DMS79 treated with DMSO at 0.1 percent for 48 hours (cell line): ENCODE results near the gene AQP2.
"Not testable (repeated sequence)": the region's sequence is repeated elsewhere in the genome, so short reads cannot be mapped to it uniquely, and the experiment has no call there.

Source experiments
- DNase-seq: peaks from one replicate; lab custom pipeline; 2025; lab: John Stamatoyannopoulos, UW

AQP2 gene

DNA sequence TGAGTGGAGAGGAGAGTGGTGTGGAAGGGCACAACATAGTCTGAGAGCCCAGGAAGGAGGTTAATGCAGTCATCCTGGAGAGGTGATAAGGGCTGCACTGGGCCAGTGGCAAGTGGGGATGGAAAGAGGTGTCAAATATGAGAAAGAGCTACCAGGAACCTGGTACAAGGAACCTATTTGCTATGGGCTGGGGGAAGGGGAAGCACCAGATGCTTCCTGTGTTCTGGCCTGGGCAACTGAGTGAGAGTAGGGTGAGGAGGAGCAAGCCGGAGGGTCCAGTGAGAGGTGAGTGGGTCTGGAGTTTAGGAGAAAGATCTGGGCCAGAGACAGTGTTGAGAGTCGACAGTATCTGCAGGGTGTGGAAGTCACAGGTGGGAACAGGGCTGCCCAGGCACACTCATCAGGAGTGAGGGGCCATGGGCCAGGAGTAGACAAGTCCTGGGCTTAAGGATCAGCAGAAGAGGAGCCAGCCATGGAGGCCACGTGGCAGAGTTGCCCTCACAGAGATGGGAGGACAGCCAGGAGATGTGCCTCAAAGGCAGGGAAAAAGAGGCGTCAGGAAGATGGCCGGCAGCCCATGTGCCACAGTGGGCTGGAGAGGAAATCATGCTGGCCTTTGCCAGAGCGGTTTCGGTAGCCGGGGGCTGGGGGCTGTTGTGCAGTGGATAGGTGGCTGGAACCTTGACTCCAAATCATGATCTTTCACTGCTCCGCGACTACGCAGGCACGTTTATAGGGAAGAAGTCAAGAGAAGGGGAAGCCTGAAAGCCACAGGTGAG, 19.3 kb downstream of the AQP2 start:
- DNase-seq = no peak

DNA sequence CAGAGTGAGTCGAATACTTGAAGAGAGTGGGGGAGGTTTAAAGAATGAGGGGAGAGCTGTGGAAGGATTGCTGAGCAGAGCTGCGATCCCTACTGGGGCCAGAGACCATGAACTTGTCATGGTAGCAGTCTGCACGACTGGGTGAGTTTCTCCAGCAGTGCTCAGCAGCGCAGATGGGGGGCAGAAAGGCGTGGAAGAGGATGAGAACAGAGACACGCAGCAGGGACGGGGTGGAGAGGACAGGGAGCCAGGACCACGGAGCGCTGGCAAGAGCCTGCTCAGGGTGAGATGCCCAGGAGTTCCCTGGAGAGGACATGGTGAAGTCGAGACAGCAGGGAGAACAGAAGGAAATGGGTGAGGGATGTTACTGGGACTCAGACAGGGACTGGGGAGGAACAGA, 20.1 kb downstream of the AQP2 start:
- no peak for DNase-seq

DNA sequence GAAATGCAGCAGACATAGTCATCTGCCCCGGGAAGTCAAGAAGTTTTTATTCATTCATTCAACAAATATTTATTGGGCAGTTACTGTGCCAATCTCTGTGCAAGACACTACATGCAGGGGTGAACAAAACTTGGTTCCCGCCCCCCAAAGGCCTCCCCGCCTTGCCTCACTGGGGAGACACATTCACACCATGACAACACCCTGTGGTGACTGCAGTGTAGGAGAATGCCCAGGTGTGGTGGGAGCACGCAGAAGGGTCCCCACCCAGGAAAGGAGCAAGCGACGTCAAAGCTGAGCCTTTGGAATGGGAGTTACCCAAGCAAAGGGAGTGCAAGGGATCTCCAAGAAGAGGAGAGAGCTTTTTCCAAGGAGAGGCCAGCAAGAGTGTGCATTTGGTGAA, 20.6 kb downstream of the AQP2 start:
- DNase-seq = no peak

DNA sequence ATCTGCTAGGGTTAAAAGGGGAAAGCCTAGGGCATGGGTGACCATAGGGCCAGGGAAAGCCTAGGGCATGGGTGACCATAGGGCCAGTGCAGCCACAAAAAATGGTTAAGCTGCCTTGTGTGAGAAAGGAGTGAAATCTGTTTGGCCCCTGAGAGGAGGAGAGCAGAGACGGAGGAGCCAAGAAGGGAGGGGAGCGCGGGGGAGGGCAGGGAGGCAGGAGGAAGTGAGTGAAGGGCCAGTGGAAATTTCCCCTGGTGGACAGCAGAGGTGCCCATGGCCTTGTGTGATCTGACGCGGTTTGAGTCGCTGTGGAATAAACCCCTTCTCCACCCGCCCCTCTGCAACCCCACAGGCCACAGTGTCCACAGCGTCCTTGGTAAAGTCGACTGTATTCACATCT, 21.6 kb downstream of the AQP2 start:
- no peak for DNase-seq

DNA sequence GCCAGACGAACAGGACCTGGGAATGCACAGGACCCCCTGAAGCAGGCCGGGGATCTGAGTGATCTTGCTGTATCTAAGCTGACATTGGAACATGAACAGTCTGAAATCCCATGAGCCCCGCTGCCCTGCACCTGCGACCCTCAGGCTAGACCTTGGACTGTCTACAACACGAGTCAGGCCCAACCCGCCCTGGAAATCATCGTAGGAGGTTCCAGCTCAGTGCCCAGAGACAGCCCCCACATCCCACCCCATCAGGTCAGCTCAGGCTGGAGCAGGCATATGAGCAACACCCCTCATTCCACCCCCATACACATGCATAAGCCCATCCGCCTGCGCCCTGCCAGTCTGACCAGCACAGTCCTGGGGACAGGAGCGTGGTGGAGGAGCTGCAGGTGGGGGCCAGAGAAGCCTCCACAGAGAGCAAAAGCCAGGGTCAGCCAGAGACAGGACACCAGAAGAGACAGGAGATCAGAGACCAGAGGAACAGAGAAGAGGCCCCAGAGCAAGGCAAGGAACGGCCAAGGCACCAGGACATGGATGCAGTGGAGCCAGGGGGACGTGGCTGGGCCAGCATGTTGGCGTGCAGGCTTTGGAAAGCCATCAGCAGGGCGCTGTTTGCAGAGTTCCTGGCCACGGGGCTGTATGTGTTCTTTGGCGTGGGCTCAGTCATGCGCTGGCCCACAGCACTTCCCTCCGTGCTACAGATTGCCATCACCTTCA, 22.3 kb downstream of the AQP2 start, which contains the start of gene AQP6:
TSS of gene AQP6 (plus strand) at position 307 of the 720 bp plus-strand sequence. CDS start at position 534, 227 bp downstream.
- DNase-seq = no peak

DNA sequence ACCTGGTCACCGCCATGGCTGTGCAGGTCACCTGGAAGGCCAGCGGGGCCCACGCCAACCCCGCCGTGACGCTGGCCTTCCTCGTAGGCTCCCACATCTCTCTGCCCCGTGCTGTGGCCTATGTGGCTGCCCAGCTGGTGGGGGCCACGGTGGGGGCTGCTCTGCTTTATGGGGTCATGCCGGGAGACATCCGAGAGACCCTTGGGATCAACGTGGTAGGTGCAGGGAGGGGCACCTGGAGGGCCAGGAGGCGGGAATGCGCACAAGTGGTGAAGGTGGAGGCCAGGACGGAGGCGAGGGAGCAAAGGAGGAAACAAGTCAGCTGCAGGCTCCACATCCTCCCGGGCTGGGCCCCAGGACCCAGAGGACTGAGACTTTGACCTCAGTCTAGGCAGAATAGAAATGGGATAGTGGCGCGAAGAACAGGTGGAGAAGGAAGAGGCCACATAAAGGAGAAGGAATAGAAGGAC, 22.9 kb downstream of the AQP2 start:
- no peak for DNase-seq

DNA sequence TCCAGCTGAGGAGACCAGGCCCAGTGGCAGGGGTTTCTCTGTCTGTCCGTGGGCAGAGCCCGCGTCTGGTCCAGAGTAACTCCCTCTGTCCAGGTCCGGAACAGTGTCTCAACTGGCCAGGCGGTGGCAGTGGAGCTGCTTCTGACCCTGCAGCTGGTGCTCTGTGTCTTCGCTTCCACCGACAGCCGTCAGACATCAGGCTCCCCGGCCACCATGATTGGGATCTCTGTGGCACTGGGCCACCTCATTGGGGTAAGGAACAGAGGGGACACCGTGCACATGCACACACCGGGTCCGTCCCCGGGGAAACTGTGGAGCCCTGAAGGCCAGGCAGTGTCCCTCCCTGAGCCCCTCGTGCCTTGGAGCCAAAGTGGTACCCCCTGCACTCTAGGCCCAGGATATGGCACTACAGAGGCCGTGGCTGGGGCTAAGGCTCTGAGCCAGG, 23.7 kb downstream of the AQP2 start:
- DNase-seq = no peak

DNA sequence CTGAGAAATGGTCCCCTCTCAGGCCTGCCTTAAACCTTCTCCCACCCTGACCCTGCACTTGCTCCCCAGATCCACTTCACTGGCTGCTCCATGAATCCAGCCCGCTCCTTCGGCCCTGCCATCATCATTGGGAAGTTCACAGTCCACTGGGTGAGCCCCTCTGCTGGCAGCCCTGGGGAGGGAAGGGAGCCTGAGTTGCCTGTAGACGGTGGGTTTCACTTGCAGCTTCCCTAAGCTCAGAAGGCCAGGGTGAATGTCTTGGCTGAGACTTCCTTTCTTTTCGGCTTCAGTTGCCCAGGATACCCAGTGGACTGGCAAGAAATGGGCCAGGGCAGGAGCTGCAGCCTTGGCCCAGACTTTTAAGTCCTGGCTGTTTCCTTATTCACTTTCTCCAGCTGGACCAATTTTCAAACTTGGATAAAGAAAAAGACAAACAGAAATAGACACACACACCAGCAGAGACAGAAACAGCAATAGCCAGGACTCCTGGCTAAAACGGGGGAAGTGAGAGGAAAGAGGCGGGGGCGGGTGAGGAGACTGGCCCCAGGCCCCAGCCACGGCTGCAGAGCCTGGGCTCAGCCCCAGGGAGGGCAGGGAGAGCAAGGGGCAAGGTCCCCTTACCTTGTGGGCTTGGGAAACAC, 24.3 kb downstream of the AQP2 start:
- DNase-seq = no peak

DNA sequence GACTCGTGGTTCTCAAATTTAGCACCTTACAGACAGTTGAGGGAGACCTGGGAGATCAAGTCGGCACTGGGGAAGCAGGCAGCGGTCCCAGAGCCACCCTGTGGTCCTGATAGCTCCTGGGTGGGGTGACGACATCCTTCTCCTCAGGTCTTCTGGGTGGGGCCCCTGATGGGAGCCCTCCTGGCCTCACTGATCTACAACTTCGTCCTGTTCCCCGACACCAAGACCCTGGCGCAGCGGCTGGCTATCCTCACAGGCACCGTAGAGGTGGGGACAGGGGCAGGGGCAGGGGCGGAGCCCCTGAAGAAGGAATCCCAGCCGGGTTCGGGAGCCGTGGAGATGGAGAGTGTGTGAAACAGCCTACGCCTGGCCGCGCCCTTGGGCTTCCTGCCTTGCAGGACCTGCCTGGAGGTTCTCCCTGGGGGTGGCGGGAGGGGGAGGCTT, 24.8 kb downstream of the AQP2 start:
- no peak for DNase-seq

DNA sequence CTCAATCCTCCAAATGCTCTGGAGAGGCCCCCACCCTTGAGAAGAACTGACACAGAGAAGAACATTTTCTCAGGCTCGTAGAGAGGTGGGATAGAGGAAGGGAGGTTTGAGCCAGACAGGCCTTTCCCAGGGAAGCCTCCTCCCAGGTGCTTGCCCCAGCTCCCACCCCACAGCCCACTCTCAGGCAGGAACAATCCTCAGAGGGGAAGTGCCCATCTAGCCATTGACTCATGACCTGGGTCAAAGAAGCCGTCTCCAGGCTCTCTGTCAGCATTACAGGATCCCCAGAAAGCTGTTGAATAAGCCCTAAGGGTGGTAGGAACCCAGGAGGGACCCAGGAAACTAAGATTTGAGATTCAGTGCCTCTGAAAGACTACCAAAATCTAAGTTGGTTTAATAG, 26.0 kb downstream of the AQP2 start:
- no peak for DNase-seq

DNA sequence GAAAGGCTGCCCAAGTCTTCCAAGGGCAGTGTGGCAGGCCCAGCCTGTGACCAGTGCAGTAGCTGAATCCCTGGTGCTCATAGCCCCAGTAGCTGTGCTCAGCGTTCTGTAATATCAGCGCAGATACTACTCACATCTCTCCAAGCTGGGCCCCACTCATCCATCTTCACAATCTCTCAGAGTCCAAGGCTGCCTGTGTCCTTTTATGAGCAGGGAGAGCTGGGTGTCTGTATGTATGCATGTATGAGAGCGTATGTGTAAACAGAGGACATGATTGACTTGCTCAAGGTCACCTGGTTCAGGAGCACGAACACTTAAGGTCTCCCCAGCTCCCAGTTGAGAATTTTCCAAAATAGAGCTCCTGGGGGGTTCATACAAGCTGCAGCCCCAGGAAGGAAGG, 27.6 kb downstream of the AQP2 start:
- no peak for DNase-seq

DNA sequence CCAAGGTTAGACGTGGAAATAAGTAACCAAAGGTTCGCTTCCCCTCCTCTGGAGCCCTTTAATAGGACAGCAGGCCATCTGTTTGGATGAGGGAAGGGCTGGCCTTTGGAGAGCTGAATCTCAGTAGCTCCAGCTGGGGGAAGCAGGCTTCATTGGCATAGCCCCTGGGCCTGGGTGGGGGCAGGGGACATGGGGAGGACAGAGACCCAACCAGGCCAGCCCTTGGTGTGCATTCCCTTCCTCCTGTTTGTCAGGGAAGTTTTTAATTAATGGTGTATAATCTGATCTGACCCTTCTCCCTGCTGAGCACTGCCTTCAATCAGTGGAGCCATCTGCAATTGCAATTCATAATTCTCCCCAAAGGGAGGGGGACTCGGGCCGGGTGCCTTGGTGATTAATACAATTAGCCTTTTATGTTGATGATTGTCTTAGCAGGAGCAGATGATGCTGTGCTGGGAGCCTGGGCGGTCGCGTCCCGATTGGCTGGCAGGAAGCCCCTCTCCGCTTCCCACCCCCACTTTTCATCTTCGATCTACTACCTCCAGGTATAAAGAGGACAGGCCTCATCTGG, 28.6 kb downstream of the AQP2 start:
- no peak for DNase-seq

DNA sequence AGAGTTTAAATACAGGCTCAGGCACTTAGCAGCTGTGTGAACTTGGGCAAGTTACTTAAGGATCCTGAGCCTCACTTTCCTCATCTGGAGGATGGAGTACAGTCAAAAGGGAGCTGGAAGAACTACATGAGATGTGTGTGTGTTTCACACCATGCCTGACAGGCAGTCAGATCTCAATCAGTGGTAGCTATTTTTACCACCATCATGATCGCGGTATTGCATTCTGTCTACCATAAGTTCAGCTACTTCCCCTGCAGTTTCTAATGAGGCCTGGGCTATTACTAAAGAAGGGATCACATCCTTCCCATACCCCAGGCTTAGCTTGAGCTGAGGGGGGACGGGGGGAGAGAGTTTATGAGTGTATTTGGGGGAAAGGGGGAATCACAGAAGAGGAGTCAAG, 29.3 kb downstream of the AQP2 start:
- no peak for DNase-seq

DNA sequence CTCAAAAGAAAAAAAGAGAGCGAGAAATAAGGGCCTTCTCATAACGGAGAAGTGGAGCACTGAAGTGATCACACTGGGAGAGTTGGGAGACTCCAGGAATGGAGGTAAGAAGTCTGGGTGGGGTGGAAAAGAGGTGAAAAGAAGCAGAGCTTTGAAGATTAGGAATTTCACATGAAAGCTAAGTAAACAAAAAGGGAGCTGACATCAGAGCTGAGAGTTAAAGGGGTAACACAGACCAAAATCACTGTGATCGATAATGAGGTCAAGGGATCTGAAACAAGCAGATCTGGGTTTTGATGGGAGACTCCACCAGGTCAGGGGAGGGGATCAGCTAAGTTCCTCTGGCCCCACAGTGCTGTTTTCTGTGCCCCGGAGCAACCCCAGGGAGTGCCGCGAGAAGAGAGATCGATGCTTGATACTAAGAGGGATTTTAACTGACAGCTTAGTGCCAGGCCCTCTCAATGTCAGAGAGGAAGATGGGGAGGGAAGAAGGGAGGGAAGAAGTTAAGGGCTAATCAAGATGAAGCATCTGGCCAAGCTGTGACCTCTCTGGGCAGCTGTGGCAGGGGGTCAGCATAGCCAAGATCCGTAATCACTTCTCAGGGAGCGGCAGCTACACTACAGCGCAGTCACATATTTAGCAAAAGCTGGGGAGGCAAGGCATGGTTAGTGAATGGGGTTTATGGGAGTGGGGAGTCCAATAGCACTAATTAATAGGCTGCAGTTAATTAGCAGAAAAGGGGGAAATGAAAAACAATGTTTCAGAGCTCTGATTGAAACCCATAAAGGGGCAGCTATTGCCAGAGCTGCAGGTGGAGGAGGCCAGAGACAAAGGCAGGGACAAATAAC, 30.2 kb downstream of the AQP2 start:
- no peak for DNase-seq

DNA sequence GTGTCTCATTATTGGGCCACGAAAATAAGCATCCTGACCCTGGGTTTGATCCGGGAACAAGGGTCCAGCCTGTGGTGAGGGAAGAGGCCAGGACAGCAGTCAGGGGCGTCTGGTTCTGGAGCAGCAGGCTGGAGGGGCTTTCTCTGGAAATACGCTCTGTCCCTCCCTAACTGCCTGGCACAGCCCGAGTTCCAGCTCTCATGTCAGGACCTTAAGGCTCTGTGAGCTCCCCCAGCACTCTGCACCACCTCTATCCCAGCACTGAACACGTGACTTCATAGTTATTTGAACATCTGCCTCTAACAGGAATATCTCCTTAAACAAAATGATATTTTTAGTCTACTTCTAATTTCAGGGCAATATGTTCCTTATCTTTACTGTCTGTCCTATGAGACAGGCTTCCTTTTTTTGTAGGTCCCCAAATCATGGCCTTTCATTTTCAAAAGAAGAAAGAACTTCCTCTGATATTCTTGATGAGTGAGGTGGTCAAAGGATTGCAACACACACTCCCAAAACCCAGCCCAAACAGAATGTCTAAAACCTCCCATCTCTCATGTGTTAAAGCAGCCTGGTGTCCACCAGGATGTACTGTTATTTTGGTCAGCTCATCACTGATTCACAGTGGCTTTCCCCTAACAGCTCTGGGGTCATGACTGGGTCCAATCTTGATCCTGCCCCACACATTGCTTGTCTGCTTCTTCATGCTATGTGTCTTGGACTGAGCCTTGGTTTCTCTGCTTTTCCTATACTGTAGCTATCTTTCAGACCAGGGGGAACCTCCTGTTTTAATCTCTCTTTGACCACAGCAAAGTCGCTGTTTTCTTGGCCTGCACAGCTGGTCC, 31.9 kb downstream of the AQP2 start:
- no peak for DNase-seq

DNA sequence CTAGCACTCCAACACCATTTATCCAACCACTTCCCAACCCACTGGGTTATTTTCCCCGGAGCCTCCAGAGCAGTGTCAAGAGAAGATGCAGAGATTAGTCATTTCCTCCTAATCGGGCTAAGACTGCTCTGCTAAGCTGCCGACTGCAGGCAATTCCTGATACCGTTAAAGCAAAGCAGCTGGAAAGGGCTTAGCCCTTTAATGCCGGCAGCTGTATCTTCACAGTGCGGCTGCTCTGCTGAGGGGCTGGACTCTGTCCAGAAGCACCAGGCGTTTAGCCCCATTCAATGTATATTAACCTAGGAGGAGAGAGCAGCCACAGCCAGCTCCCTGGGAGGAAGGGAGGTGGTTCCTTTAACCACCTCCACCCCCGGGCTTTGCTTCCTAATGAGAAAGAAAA, 33.4 kb downstream of the AQP2 start:
- DNase-seq = peak; percentile 83

DNA sequence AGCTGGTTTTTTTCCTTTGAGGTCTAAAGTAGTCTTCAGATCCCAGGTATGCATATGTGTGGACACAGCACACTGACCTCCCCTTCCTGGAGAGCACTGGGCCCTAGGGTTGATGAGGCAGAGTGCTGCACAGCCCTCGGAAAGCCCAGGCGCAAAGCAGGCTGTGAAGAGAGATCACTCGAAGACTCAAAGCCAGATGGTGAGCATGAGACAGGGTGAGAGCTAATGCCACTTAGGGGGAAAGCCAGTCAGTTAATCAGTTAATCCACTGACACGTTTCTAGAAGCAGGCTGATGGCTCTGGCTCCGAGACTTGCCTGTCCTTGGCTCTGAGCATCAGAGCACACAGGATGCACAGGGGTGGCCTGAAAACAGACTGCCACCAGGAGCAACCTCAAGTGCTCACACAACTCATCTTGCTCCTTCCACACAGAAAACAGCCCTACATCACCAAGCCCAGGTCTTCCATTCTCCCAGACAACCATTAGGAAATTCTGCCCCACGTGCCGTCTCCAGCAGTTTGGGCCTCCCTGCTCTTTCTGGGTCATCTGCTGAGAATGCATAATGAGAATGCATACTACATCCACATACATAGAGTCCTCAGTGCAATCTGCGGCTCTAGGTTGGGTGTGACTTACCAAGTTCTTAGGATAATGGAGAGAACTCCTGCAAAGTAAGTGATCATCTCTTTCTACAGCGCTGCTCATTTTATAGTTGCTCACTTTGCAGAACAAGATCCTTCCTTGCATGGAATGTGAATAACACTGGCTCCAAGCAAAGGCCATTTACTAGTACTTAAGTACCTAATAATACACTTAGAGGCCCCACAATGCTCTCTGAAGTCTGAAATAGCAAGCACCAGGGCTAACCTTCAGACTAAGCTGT, 34.2 kb downstream of the AQP2 start:
- DNase-seq = peak; percentile 36

DNA sequence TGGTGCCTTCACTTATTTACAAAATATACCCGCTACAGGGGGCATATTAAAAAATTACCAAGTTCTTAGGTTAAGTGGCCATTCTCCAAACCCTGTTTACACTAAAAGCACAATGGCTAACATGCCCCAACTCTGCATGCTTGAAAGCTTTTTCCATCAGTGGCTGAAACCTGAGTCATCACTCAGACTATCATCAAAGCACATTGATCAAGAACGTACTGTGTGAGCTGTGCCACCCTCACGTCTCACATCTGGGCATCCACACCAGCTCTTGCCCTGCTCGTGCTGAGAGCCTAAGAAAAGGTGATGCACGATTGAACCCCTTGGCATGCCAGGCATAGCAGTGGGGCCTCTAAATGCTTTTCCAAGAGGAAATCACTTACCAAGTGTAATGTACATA, 35.4 kb downstream of the AQP2 start:
- DNase-seq = peak; percentile 72

DNA sequence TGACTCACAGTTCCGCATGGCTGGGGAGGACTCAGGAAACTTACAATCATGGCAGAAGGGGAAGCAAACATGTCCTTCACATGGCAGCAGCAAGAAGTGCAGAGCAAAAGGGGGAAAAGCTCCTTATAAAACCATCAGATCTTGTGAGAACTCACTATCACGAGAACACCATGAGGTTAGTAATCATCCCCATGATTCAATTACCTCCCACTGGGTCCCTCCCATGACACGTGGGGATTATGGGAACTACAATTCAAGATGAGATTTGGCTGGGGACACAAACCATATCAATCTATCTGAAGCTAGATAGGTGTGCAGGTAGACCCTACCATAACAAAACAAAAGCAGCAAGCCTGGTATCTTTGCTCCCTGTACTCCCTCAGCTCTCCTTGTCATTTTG, 35.9 kb downstream of the AQP2 start:
- not testable (repeated sequence) for DNase-seq
